ENCODE data around the gene FCN3. TPM values are rescaled to one million over a fixed set of nuclear protein-coding genes. Genes with fewer than 3 reads are reported as not detected.

FCN3 gene
- total and polyA plus RNA-seq, 9 of the 15 experiments (the other 6 are each of a cell fraction or from before 2014, with no cell fraction given): 0.49 TPM; not detected in 8

GRCh38 chr1:27372022-27372807, 2.4 kb downstream of the FCN3 start (continued):
- TF ChIP-seq RAD21 (CRISPR knock-in tag; conservative IDR thresholded peaks at IDR 0.05 in 1 of 2, IDR thresholded peaks at IDR 0.05 in 1 of 2) (peak; percentile 38 to 46), HINFP (tag; conservative IDR thresholded peaks at IDR 0.05; ENCODE audit: low read depth) (no peak)

- DNase-seq (ENCODE audit: extremely low read depth in 1 of 4, low spot score in 3 of 4) (no peak), ATAC-seq (no peak), FAIRE-seq (no peak)
- no peaks in the 10 kb centered on the region for H3K36me3 ChIP-seq (ENCODE audit: control insufficient read depth, insufficient read depth, low read length)
- no peaks in the 10 kb centered on the region for H3K27me3 ChIP-seq (ENCODE audit: control insufficient read depth in 2 of 2, insufficient read depth in 2 of 2, low read length in 2 of 2)
- no peak overlapping the region for H3K4me2 ChIP-seq (ENCODE audit: insufficient read depth, low read length)
- H3K9me3 ChIP-seq (replicated peaks; ENCODE audit: control insufficient read depth, insufficient read depth, low read depth, low read length): no peaks in the 10 kb centered on the region
- in situ Hi-C loops (cut with MboI): no loop called here
- TF ChIP-seq CTCF (IDR thresholded peaks at IDR 0.05 in 2 of 3, conservative IDR thresholded peaks at IDR 0.05 in 1 of 3; ENCODE audit: insufficient read depth in 2 of 3, low read depth in 1 of 3, low read length in 3 of 3) (peak in 2 of 3 experiments; percentile 32 to 59; a peak in 3 of 6 replicates), SMARCA4 (IDR thresholded peaks at IDR 0.05) (0 out of 2 replicates have a peak, but pooled peaks have one; percentile 14), ZEB2 (IDR thresholded peaks at IDR 0.05) (no peak), CBFA2T3 (IDR thresholded peaks at IDR 0.05) (peak; percentile 36), BRCA1 (IDR thresholded peaks at IDR 0.05) (no peak), BRCA1 (CRISPR knock-in tag; IDR thresholded peaks at IDR 0.05) (0 out of 2 replicates have a peak, but pooled peaks have one; percentile 51), RAD21 (CRISPR knock-in tag; conservative IDR thresholded peaks at IDR 0.05 in 1 of 2, IDR thresholded peaks at IDR 0.05 in 1 of 2) (peak in 1 of 2 experiments; percentile 40; a peak in 1 of 4 replicates), MXI1 (IDR thresholded peaks at IDR 0.05; ENCODE audit: low read depth, low read length) (no peak), ETV1 (tag; conservative IDR thresholded peaks at IDR 0.05; ENCODE audit: low read depth) (0 out of 2 replicates have a peak, but pooled peaks have one; percentile 12), ZZZ3 (IDR thresholded peaks at IDR 0.05) (no peak), ZNF24 (IDR thresholded peaks at IDR 0.05) (peak; percentile 71), ZNF263 (CRISPR knock-in tag; IDR thresholded peaks at IDR 0.05; ENCODE audit: borderline replicate concordance) (0 out of 2 replicates have a peak, but pooled peaks have one; percentile 16)
- intact Hi-C loops (cut with micrococcal nuclease): loop anchor here (10.0 kb wide), 1 partner anchor 174 kb away; no protein-coding TSS in a partner anchor
- no peaks in the 10 kb centered on the region for H3K9me1 ChIP-seq (ENCODE audit: control insufficient read depth, insufficient read depth, low read length)
- peak overlapping the region in 1 of 2 experiments; percentile 62; a peak in 1 of 4 replicates for H3K9ac ChIP-seq (ENCODE audit: insufficient read depth in 1 of 2, low read depth in 2 of 2, low read length in 2 of 2)
- H3K79me2 ChIP-seq (ENCODE audit: control insufficient read depth, insufficient read depth, low read length): no peaks in the 10 kb centered on the region
- H3K4me1 ChIP-seq (replicated peaks in 1 of 2; ENCODE audit: control insufficient read depth in 2 of 2, insufficient read depth in 2 of 2, low read length in 2 of 2): peaks cover 20 to 52% of the 10 kb centered on the region in 2 experiments; a peak in 4 of 5 replicates
- ChIA-PET CTCF (ENCODE audit: low intra/inter-chr PET ratio) (interaction anchor here (1.1 to 1.2 kb wide), 2 partner anchors 36 to 267 kb away, joined by 3 read pairs; no protein-coding TSS in a partner anchor), POLR2A (interaction anchor here (0.6 to 1.8 kb wide), 5 partner anchors 10 to 890 kb away, joined by 3 to 5 read pairs (median 3); no protein-coding TSS in a partner anchor)
- no TSS peak for BruUV-seq (replicated peaks)
- no peak overlapping the region for H3K4me3 ChIP-seq
- no peaks in the 10 kb centered on the region; the same call in 1 of the 2 replicates for H4K20me1 ChIP-seq (replicated peaks; ENCODE audit: control insufficient read depth, insufficient read depth, low read length)
- H2AFZ ChIP-seq (ENCODE audit: low read depth, low read length): no peak overlapping the region
- no peak overlapping the region for H3K27ac ChIP-seq (ENCODE audit: extremely low read depth, low read depth, low read length)
- 41% methylated on average over 13 of the region's 13 CpGs for WGBS (ENCODE audit: insufficient coverage, low coverage, missing lambda C conversion rate)
Measured at GRCh38 chr1:27368869-27369582, 5.6 kb downstream of the FCN3 start.
